Memory B cell (primary cell): Measurements from ENCODE around the gene LATS2.
"Not testable (repeated sequence)": the region's sequence is repeated elsewhere in the genome, so short reads cannot be mapped to it uniquely, and the experiment has no call there.

ENCODE experiments used
- ATAC-seq: fragments of 150-1000 bp; cut with Tn5 transposase; 2 replicates; pipeline ENCODE4 v1.10.0; 2021; ENCODE audit warnings: low read depth, mild to moderate bottlenecking, moderate library complexity
- DNase-seq, 2 donors: peaks; one replicate each; pipeline ENCODE4 v3.0.0; 2022; ENCODE audit warnings: low spot score in 2 of 2
- H3K27ac Mint-ChIP-seq: one replicate; pipeline ENCODE4 v1.8.0; 2022; ENCODE audit warnings: mild to moderate bottlenecking, moderate library complexity, mixed read lengths
- H3K27me3 Mint-ChIP-seq: one replicate; pipeline ENCODE4 v1.8.0; 2022; ENCODE audit warnings: mixed read lengths
- H3K36me3 Mint-ChIP-seq: one replicate; pipeline ENCODE4 v1.8.0; 2022; ENCODE audit warnings: mild to moderate bottlenecking, mixed read lengths
- H3K4me1 Mint-ChIP-seq: one replicate; pipeline ENCODE4 v1.8.0; 2022; ENCODE audit warnings: mixed read lengths
- H3K4me3 Mint-ChIP-seq: one replicate; pipeline ENCODE4 v1.8.0; 2022; ENCODE audit warnings: mild to moderate bottlenecking, moderate library complexity, mixed read lengths
- H3K9me3 Mint-ChIP-seq: one replicate; pipeline ENCODE4 v1.8.0; 2022; ENCODE audit warnings: mixed read lengths

LATS2 gene

GRCh38 chr13:21065686-21066085 lies 4.3 kb upstream of the LATS2 start:
- peaks cover 9% of the 10 kb centered on the region for H3K27me3 Mint-ChIP-seq
- H3K9me3 Mint-ChIP-seq = no peaks in the 10 kb centered on the region
- no peaks in the 10 kb centered on the region for H3K36me3 Mint-ChIP-seq
- ATAC-seq (no peak), DNase-seq (no peak)
- H3K4me3 Mint-ChIP-seq = no peak overlapping the region
- H3K4me1 Mint-ChIP-seq = peaks cover 4% of the 10 kb centered on the region
- no peak overlapping the region for H3K27ac Mint-ChIP-seq

GRCh38 chr13:21063031-21063430 lies 1.6 kb upstream of the LATS2 start:
- ATAC-seq (no peak), DNase-seq (no peak)
- peaks cover 9% of the 10 kb centered on the region for H3K27me3 Mint-ChIP-seq
- peaks cover 4% of the 10 kb centered on the region for H3K4me1 Mint-ChIP-seq
- no peak overlapping the region for H3K27ac Mint-ChIP-seq
- no peaks in the 10 kb centered on the region for H3K36me3 Mint-ChIP-seq
- no peaks in the 10 kb centered on the region for H3K9me3 Mint-ChIP-seq
- no peak overlapping the region for H3K4me3 Mint-ChIP-seq

GRCh38 chr13:21060338-21061028 lies 903 bp downstream of the LATS2 start:
- peak; percentile 13 for ATAC-seq
- Mint-ChIP-seq H3K9me3 (no peaks in the 10 kb centered on the region), H3K36me3 (no peaks in the 10 kb centered on the region)

GRCh38 chr13:21059641-21060337 lies 1.6 kb downstream of the LATS2 start:
- H3K4me3 Mint-ChIP-seq = peak overlapping the region; percentile 70
- no peak overlapping the region for H3K27ac Mint-ChIP-seq
- no peaks in the 10 kb centered on the region for H3K9me3 Mint-ChIP-seq
- H3K36me3 Mint-ChIP-seq = no peaks in the 10 kb centered on the region
- peaks cover 4% of the 10 kb centered on the region for H3K4me1 Mint-ChIP-seq
- no peak for ATAC-seq
- peaks cover 10% of the 10 kb centered on the region for H3K27me3 Mint-ChIP-seq
- DNase-seq = no peak

More at GRCh38 chr13:21060338-21061028, 903 bp downstream of the LATS2 start:
- H3K27me3 Mint-ChIP-seq = peaks cover 10% of the 10 kb centered on the region
- H3K27ac Mint-ChIP-seq = no peak overlapping the region
- H3K4me1 Mint-ChIP-seq = peaks cover 4% of the 10 kb centered on the region
- H3K4me3 Mint-ChIP-seq = peak overlapping the region; percentile 70
- peak in 1 of 2 donors; percentile 14 for DNase-seq

- no peak for DNase-seq
- H3K4me3 Mint-ChIP-seq = no peak overlapping the region
- no peaks in the 10 kb centered on the region for H3K9me3 Mint-ChIP-seq
- H3K36me3 Mint-ChIP-seq = no peaks in the 10 kb centered on the region
- peaks cover 4% of the 10 kb centered on the region for H3K4me1 Mint-ChIP-seq
- H3K27me3 Mint-ChIP-seq = peaks cover 10% of the 10 kb centered on the region
- ATAC-seq = no peak
- no peak overlapping the region for H3K27ac Mint-ChIP-seq
Observed at GRCh38 chr13:21058361-21058760, 3.0 kb downstream of the LATS2 start.

- peaks cover 4% of the 10 kb centered on the region for H3K27me3 Mint-ChIP-seq
- no peaks in the 10 kb centered on the region for H3K36me3 Mint-ChIP-seq
- H3K27ac Mint-ChIP-seq = no peak overlapping the region
- no peaks in the 10 kb centered on the region for H3K9me3 Mint-ChIP-seq
- H3K4me3 Mint-ChIP-seq = no peak overlapping the region
- no peaks in the 10 kb centered on the region for H3K4me1 Mint-ChIP-seq
- no peak for DNase-seq
- no peak for ATAC-seq
Observed at GRCh38 chr13:21055511-21056045, 5.8 kb downstream of the LATS2 start.

- H3K36me3 Mint-ChIP-seq = no peaks in the 10 kb centered on the region
- H3K4me3 Mint-ChIP-seq = no peak overlapping the region
- peaks cover 4% of the 10 kb centered on the region for H3K27me3 Mint-ChIP-seq
- DNase-seq (no peak), ATAC-seq (no peak)
- H3K4me1 Mint-ChIP-seq = no peaks in the 10 kb centered on the region
- H3K9me3 Mint-ChIP-seq = no peaks in the 10 kb centered on the region
- H3K27ac Mint-ChIP-seq = no peak overlapping the region
Observed at GRCh38 chr13:21055016-21055415, 6.4 kb downstream of the LATS2 start.

- no peak overlapping the region for H3K27ac Mint-ChIP-seq
Observed at GRCh38 chr13:21054313-21054712, 7.1 kb downstream of the LATS2 start.

GRCh38 chr13:21053231-21053630 lies 8.2 kb downstream of the LATS2 start:
- no peak overlapping the region for H3K27ac Mint-ChIP-seq
- ATAC-seq (no peak), DNase-seq (no peak)
- H3K9me3 Mint-ChIP-seq = no peaks in the 10 kb centered on the region
- H3K4me1 Mint-ChIP-seq = no peaks in the 10 kb centered on the region
- H3K4me3 Mint-ChIP-seq = no peak overlapping the region
- H3K27me3 Mint-ChIP-seq = peaks cover 5% of the 10 kb centered on the region
- no peaks in the 10 kb centered on the region for H3K36me3 Mint-ChIP-seq

More at GRCh38 chr13:21054313-21054712, 7.1 kb downstream of the LATS2 start:
- no peak for ATAC-seq
- H3K4me3 Mint-ChIP-seq = no peak overlapping the region
- H3K36me3 Mint-ChIP-seq = no peaks in the 10 kb centered on the region
- no peak for DNase-seq
- H3K27me3 Mint-ChIP-seq = peaks cover 4% of the 10 kb centered on the region
- no peaks in the 10 kb centered on the region for H3K4me1 Mint-ChIP-seq
- H3K9me3 Mint-ChIP-seq = no peaks in the 10 kb centered on the region

GRCh38 chr13:21051675-21052074 lies 9.7 kb downstream of the LATS2 start:
- H3K36me3 Mint-ChIP-seq = no peaks in the 10 kb centered on the region
- H3K9me3 Mint-ChIP-seq = no peaks in the 10 kb centered on the region
- H3K27me3 Mint-ChIP-seq = peaks cover 5% of the 10 kb centered on the region
- no peak for ATAC-seq
- no peak overlapping the region for H3K4me3 Mint-ChIP-seq
- no peak overlapping the region for H3K27ac Mint-ChIP-seq
- H3K4me1 Mint-ChIP-seq = no peaks in the 10 kb centered on the region
- no peak for DNase-seq

GRCh38 chr13:21050288-21051197 lies 10.8 kb downstream of the LATS2 start:
- ATAC-seq (no peak), DNase-seq (no peak)
- Mint-ChIP-seq H3K9me3 (no peaks in the 10 kb centered on the region), H3K4me1 (no peaks in the 10 kb centered on the region), H3K36me3 (no peaks in the 10 kb centered on the region), H3K27ac (no peak overlapping the region), H3K27me3 (peaks cover 4% of the 10 kb centered on the region), H3K4me3 (no peak overlapping the region)

- not testable (repeated sequence) for DNase-seq, H3K4me1 Mint-ChIP-seq, H3K36me3 Mint-ChIP-seq, H3K9me3 Mint-ChIP-seq, ATAC-seq, H3K4me3 Mint-ChIP-seq, H3K27ac Mint-ChIP-seq, H3K27me3 Mint-ChIP-seq
Observed at GRCh38 chr13:21049731-21050130, 11.7 kb downstream of the LATS2 start.

GRCh38 chr13:21048901-21049698 lies 12.3 kb downstream of the LATS2 start:
- ATAC-seq (no peak), DNase-seq (no peak)
- no peaks in the 10 kb centered on the region for H3K36me3 Mint-ChIP-seq
- H3K9me3 Mint-ChIP-seq = no peaks in the 10 kb centered on the region
- H3K27ac Mint-ChIP-seq = no peak overlapping the region
- no peak overlapping the region for H3K4me3 Mint-ChIP-seq
- H3K4me1 Mint-ChIP-seq = no peaks in the 10 kb centered on the region
- H3K27me3 Mint-ChIP-seq = peaks cover 4% of the 10 kb centered on the region
